ENCODE results near the gene SFSWAP.

Gene SFSWAP

GRCh38 chr12:131779027-131779426, 68.1 kb downstream of the SFSWAP start:
- Histone ChIP-seq H3K9me3 (ENCODE audit: control insufficient read depth, low read length) (no peaks in the 10 kb centered on the region), H3K9ac (no peak overlapping the region), H3K27ac (no peak overlapping the region), H3K27me3 (ENCODE audit: control insufficient read depth, insufficient read depth, low read length) (no peaks in the 10 kb centered on the region), H3K4me1 (no peaks in the 10 kb centered on the region), H2AFZ (no peak overlapping the region), H3K36me3 (ENCODE audit: control insufficient read depth, insufficient read depth, low read length) (no peaks in the 10 kb centered on the region), H3K4me3 (ENCODE audit: low read depth, low read length) (no peak overlapping the region), H3K79me2 (peaks cover 8% of the 10 kb centered on the region), H3K4me2 (ENCODE audit: low read length) (no peak overlapping the region)
- TF ChIP-seq CTCF (IDR thresholded peaks at IDR 0.05), result no peak

DNA sequence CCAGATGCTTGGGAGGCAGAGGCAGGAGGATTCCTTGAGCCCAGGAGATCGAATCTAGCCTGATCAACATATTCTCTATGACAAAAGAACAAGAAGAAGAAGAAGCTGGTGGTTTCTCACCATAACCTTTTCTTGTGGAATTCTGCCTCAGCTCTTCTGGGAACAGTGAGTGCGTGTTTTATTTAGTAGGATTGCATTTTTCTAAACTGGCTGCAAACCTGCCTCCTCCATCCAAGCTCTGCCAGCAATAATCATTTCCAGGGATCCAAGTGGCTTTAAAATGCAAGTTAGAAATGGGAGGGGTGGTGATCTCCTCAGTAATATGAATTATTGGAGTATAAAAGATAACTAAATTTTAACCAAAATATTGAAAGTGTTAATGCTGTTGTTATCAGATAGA, 71.2 kb downstream of the SFSWAP start:
- Histone ChIP-seq H3K4me1 (peaks cover 6% of the 10 kb centered on the region), H3K79me2 (peaks cover 5% of the 10 kb centered on the region), H3K9me3 (ENCODE audit: control insufficient read depth, low read length) (no peaks in the 10 kb centered on the region), H3K4me3 (ENCODE audit: low read depth, low read length) (no peak overlapping the region), H2AFZ (no peak overlapping the region), H3K9ac (no peak overlapping the region), H3K27me3 (ENCODE audit: control insufficient read depth, insufficient read depth, low read length) (no peaks in the 10 kb centered on the region), H3K36me3 (ENCODE audit: control insufficient read depth, insufficient read depth, low read length) (no peaks in the 10 kb centered on the region), H3K4me2 (ENCODE audit: low read length) (no peak overlapping the region), H3K27ac (no peak overlapping the region)
- no peak for TF ChIP-seq CTCF (IDR thresholded peaks at IDR 0.05)

DNA sequence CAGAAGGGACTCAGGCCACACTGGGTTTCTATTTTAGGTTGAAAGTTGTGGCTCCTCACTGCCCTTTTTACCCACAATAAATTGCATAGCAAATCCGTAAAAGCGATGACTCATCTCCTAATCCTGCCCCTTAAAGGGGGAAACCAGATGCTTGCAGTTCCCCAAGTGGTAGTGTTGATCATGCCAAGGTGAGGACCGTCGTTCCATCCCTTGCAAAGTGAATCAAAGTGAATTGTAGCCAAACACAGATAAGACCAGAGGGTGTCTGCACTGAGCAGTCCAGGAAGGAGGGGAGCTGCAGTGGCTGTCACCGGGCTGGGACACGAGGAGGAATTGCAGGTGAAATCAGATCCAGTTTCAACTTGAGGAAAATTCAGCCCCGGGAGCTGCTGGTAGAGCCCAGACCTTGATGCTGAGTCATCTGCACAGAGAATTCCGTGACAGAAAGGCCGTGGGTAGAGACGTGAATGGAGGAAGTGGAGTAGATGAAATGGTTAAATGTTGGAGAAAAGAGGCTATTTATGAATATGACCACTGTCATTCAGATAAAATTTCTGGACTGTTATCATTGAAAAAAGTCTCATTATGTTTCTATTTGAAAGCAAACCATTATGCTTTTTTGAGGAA, 73.1 kb downstream of the SFSWAP start:
- no peak overlapping the region for H3K4me3 ChIP-seq (ENCODE audit: low read depth, low read length)
- no peak for TF ChIP-seq CTCF (IDR thresholded peaks at IDR 0.05)
- no peaks in the 10 kb centered on the region for H3K27me3 ChIP-seq (ENCODE audit: control insufficient read depth, insufficient read depth, low read length)
- H2AFZ ChIP-seq, result no peak overlapping the region
- no peaks in the 10 kb centered on the region for H3K9me3 ChIP-seq (ENCODE audit: control insufficient read depth, low read length)
- no peak overlapping the region for H3K27ac ChIP-seq
- peaks cover 6% of the 10 kb centered on the region for H3K4me1 ChIP-seq
- no peaks in the 10 kb centered on the region for H3K79me2 ChIP-seq
- no peak overlapping the region for H3K4me2 ChIP-seq (ENCODE audit: low read length)
- no peaks in the 10 kb centered on the region for H3K36me3 ChIP-seq (ENCODE audit: control insufficient read depth, insufficient read depth, low read length)
- no peak overlapping the region for H3K9ac ChIP-seq

DNA sequence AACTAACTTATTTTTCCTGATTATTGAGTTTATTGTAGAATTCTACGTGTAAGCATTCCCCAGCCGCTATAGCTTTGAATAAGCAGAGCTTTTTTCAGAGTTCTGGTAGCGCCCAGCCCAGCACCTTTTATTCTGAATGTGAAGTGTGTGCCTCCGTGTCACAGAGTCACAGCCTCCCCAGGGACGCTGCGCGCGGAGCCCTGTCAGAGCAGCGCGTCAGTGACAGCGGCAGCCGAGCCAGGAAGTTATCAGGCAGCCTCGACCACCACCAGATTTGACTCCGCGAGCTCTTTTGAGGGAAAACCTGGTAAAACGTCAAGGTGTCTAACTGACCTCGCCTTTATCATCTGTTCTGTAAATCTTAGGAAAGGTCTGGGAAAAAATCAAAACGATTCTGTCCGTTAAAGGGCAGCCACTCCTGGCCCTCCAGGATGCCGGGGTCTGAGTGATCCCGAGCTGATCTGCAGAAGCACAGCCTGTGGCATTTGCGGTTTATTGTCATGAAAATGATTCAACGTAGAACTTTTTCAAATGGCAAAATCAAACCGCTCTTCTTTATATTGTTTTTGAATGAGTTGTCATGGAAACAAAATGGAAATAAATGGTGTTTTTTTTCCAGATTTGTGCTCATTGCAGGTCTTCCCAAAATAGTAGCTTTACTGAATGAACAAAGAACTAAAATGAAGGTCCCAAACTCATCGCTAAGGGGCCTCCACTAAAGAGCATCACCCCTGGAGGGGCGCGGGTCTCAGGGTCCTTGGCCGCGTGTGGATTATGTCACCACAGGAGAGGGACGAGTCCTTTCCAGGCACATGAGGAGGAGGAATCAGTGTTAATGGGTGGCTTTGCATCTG, 74.2 kb downstream of the SFSWAP start:
- Histone ChIP-seq H3K4me3 (ENCODE audit: low read depth, low read length) (no peak overlapping the region), H3K27me3 (ENCODE audit: control insufficient read depth, insufficient read depth, low read length) (no peaks in the 10 kb centered on the region), H3K79me2 (no peaks in the 10 kb centered on the region), H3K36me3 (ENCODE audit: control insufficient read depth, insufficient read depth, low read length) (no peaks in the 10 kb centered on the region), H3K4me2 (ENCODE audit: low read length) (no peak overlapping the region), H3K9me3 (ENCODE audit: control insufficient read depth, low read length) (no peaks in the 10 kb centered on the region), H3K27ac (no peak overlapping the region), H3K4me1 (peaks cover 6% of the 10 kb centered on the region), H3K9ac (no peak overlapping the region), H2AFZ (no peak overlapping the region)
- TF ChIP-seq CTCF (IDR thresholded peaks at IDR 0.05), result no peak
